Sigmoid colon (tissue), 3 donors: Measurements from ENCODE around the gene FBXW11.

Experiments used
- POLR2A ChIP-seq, 2 donors: fragments of 450-650 bp; IDR thresholded peaks; one replicate each; pipeline ENCODE4 v1.6.1; 2016; ENCODE audit warnings: antibody characterized with exemption in 2 of 2, mild to moderate bottlenecking in 2 of 2, moderate library complexity in 2 of 2
- TF ChIP-seq, protein P1 (sequence below), 4 experiments: fragments of 450-650 bp in 3 of 4; fragments of 200-600 bp in 1 of 4; IDR thresholded peaks; one replicate each; pipeline ENCODE4 v1.5.1; 2016 to 2019; ENCODE audit warnings: antibody characterized with exemption in 4 of 4, mild to moderate bottlenecking in 3 of 4, moderate library complexity in 2 of 4

- TF ChIP-seq POLR2A (IDR thresholded peaks at IDR 0.05) = no peak
- TF ChIP-seq, protein P1, sequence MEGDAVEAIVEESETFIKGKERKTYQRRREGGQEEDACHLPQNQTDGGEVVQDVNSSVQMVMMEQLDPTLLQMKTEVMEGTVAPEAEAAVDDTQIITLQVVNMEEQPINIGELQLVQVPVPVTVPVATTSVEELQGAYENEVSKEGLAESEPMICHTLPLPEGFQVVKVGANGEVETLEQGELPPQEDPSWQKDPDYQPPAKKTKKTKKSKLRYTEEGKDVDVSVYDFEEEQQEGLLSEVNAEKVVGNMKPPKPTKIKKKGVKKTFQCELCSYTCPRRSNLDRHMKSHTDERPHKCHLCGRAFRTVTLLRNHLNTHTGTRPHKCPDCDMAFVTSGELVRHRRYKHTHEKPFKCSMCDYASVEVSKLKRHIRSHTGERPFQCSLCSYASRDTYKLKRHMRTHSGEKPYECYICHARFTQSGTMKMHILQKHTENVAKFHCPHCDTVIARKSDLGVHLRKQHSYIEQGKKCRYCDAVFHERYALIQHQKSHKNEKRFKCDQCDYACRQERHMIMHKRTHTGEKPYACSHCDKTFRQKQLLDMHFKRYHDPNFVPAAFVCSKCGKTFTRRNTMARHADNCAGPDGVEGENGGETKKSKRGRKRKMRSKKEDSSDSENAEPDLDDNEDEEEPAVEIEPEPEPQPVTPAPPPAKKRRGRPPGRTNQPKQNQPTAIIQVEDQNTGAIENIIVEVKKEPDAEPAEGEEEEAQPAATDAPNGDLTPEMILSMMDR (IDR thresholded peaks at IDR 0.05) = no peak
Measured at GRCh38 chr5:171984748-171985419, 21.6 kb downstream of the FBXW11 start.
